Neural progenitor cell (in vitro differentiated cells): ENCODE results near the gene PACSIN2. TPM values are rescaled to one million over a fixed set of nuclear protein-coding genes. Genes with fewer than 3 reads are reported as not detected.

Source experiments
- DNase-seq: peaks from one replicate; pipeline ENCODE4 v3.0.0-alpha.2; 2016; ENCODE audit warnings: low spot score
- H2AFZ ChIP-seq: fragments of 200-600 bp; sonication (generic); replicated peaks from 2 replicates; pipeline ENCODE4 v1.6.1; 2016; ENCODE audit warnings: antibody characterized with exemption
- H3F3A ChIP-seq: fragments of 200-600 bp; sonication (generic); 2 replicates; pipeline ENCODE4 v1.6.1; 2016; ENCODE audit warnings: antibody characterized with exemption, low read depth
- H3K27ac ChIP-seq: fragments of 200-600 bp; sonication (generic); 2 replicates; pipeline ENCODE4 v1.5.1; 2016; ENCODE audit warnings: mild to moderate bottlenecking
- H3K27me3 ChIP-seq: fragments of 200-600 bp; sonication (generic); 2 replicates; pipeline ENCODE4 v1.6.1; 2016; ENCODE audit warnings: mild to moderate bottlenecking, moderate library complexity
- H3K36me3 ChIP-seq: fragments of 200-600 bp; sonication (generic); 2 replicates; pipeline ENCODE4 v1.5.1; 2016
- H3K4me1 ChIP-seq: fragments of 200-600 bp; sonication (generic); 2 replicates; pipeline ENCODE4 v1.6.1; 2016; ENCODE audit warnings: mixed run types
- H3K4me2 ChIP-seq: fragments of 200-600 bp; sonication (generic); 2 replicates; pipeline ENCODE4 v1.6.1; 2016
- H3K4me3 ChIP-seq: fragments of 200-600 bp; sonication (generic); 2 replicates; pipeline ENCODE4 v1.5.1; 2016
- H3K79me2 ChIP-seq: fragments of 200-600 bp; sonication (generic); 2 replicates; pipeline ENCODE4 v1.6.1; 2016; ENCODE audit warnings: low read depth
- H3K9ac ChIP-seq: fragments of 200-600 bp; sonication (generic); 2 replicates; pipeline ENCODE4 v1.6.1; 2016
- H3K9me3 ChIP-seq: fragments of 200-600 bp; sonication (generic); 2 replicates; pipeline ENCODE4 v1.5.1; 2016; ENCODE audit warnings: low read depth
- H4K20me1 ChIP-seq: fragments of 200-600 bp; sonication (generic); 2 replicates; pipeline ENCODE4 v1.6.1; 2016; ENCODE audit warnings: low read depth
- H3K27ac Mint-ChIP-seq: 3 replicates; pipeline ENCODE4 v1.8.0; 2021; ENCODE audit warnings: mixed read lengths
- H3K27me3 Mint-ChIP-seq: 2 replicates; pipeline ENCODE4 v1.8.0; 2022; ENCODE audit warnings: low read depth, mild to moderate bottlenecking, inconsistent platforms, moderate library complexity, mixed read lengths; ENCODE audit not compliant: insufficient read depth
- H3K36me3 Mint-ChIP-seq: 3 replicates; pipeline ENCODE4 v1.8.0; 2021; ENCODE audit warnings: mixed read lengths
- H3K4me1 Mint-ChIP-seq: 3 replicates; pipeline ENCODE4 v1.8.0; 2021; ENCODE audit warnings: mixed read lengths
- H3K4me3 Mint-ChIP-seq: 3 replicates; pipeline ENCODE4 v1.8.0; 2021; ENCODE audit warnings: mild to moderate bottlenecking, moderate library complexity, mixed read lengths
- H3K9me3 Mint-ChIP-seq: 3 replicates; pipeline ENCODE4 v1.8.0; 2020; ENCODE audit warnings: mixed read lengths
- CTCF ChIP-seq: fragments of 200-600 bp; sonication (generic); IDR thresholded peaks from 2 replicates; pipeline ENCODE4 v1.5.1; 2017; ENCODE audit warnings: antibody characterized with exemption, mild to moderate bottlenecking
- EZH2 ChIP-seq: fragments of 200-600 bp; sonication (generic); IDR thresholded peaks from 2 replicates; pipeline ENCODE4 v1.6.1; 2017; ENCODE audit warnings: antibody characterized with exemption, mild to moderate bottlenecking, moderate library complexity
- EZH2phosphoT487 ChIP-seq: fragments of 200-600 bp; sonication (generic); IDR thresholded peaks from 2 replicates; pipeline ENCODE4 v1.6.1; 2017; ENCODE audit warnings: antibody characterized with exemption
- total RNA-seq: library from RNA; depleted of rRNA; stranded (reverse); fragments of >200 nt; gene quantifications from 2 replicates; pipeline ENCODE4 v1.2.3, GENCODE V29; 2015; ENCODE audit warnings: low replicate concordance

The PACSIN2 gene
- total RNA-seq, 1 donor from 2014 or later: 38.1 TPM

GRCh38 chr22:43008509-43008908, 6.4 kb downstream of the PACSIN2 start:
- H3K4me1 ChIP-seq: peaks cover 12% of the 10 kb centered on the region
- no peak overlapping the region for H2AFZ ChIP-seq
- H3K4me3 ChIP-seq: no peak overlapping the region
- peaks cover 3% of the 10 kb centered on the region for H3K9me3 Mint-ChIP-seq
- H3K4me1 Mint-ChIP-seq: peaks cover 39% of the 10 kb centered on the region
- no peak for TF ChIP-seq EZH2phosphoT487
- TF ChIP-seq EZH2: no peak
- TF ChIP-seq CTCF: no peak
- H3K27ac Mint-ChIP-seq: no peak overlapping the region
- peaks cover 7% of the 10 kb centered on the region for H3F3A ChIP-seq
- no peak overlapping the region for H3K9ac ChIP-seq
- H3K4me2 ChIP-seq: no peak overlapping the region
- peaks cover 100% of the 10 kb centered on the region for H3K79me2 ChIP-seq
- H3K27ac ChIP-seq: no peak overlapping the region
- H4K20me1 ChIP-seq: peaks cover 86% of the 10 kb centered on the region
- no peak for DNase-seq
- H3K36me3 Mint-ChIP-seq: peaks cover 4% of the 10 kb centered on the region
- no peaks in the 10 kb centered on the region for H3K27me3 ChIP-seq
- H3K9me3 ChIP-seq: no peaks in the 10 kb centered on the region
- no peaks in the 10 kb centered on the region for H3K36me3 ChIP-seq
- no peak overlapping the region for H3K4me3 Mint-ChIP-seq
- no peaks in the 10 kb centered on the region for H3K27me3 Mint-ChIP-seq

DNA sequence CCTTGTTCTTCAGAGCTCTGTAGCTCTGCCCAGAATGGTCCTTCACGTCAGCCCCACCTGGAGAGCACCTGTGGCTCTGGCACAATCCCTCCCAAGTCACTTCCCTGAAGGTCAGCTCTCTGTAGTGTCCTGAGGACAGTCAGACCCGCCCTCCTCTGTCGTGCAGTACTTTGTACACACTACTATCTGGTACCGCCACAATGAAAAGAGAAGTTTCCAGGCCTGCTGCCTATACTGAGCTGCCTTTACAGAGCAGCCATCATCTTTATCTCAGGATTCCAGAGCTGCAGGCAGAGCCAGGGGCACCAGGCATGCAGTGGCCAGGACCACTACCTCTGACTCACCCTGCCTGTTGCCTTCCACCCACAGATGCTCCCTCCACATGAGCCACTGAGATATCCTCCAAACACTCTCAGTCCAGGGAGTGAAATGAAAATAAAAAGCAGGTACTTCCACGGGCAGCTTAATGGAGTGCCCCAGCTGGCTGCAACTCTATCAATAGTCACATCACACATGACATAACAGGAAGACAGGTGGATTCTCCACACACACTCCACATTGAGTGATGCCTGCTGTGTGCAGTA, 7.3 kb downstream of the PACSIN2 start:
- peaks cover 4% of the 10 kb centered on the region for H3K36me3 Mint-ChIP-seq
- H3K4me1 Mint-ChIP-seq: peaks cover 32% of the 10 kb centered on the region
- TF ChIP-seq CTCF: no peak
- peaks cover 10% of the 10 kb centered on the region for H3K4me1 ChIP-seq
- no peak overlapping the region for H3K4me2 ChIP-seq
- H3K79me2 ChIP-seq: peaks cover 100% of the 10 kb centered on the region
- no peaks in the 10 kb centered on the region for H3K36me3 ChIP-seq
- H3K9me3 ChIP-seq: no peaks in the 10 kb centered on the region
- no peak for DNase-seq
- H3K4me3 Mint-ChIP-seq: no peak overlapping the region
- peaks cover 4% of the 10 kb centered on the region for H3K9me3 Mint-ChIP-seq
- H4K20me1 ChIP-seq: peaks cover 81% of the 10 kb centered on the region
- H3F3A ChIP-seq: peaks cover 4% of the 10 kb centered on the region
- no peaks in the 10 kb centered on the region for H3K27me3 Mint-ChIP-seq
- no peak overlapping the region for H3K27ac ChIP-seq
- no peak overlapping the region for H3K9ac ChIP-seq
- no peak overlapping the region for H2AFZ ChIP-seq
- H3K27ac Mint-ChIP-seq: no peak overlapping the region
- H3K27me3 ChIP-seq: no peaks in the 10 kb centered on the region
- no peak overlapping the region for H3K4me3 ChIP-seq

DNA sequence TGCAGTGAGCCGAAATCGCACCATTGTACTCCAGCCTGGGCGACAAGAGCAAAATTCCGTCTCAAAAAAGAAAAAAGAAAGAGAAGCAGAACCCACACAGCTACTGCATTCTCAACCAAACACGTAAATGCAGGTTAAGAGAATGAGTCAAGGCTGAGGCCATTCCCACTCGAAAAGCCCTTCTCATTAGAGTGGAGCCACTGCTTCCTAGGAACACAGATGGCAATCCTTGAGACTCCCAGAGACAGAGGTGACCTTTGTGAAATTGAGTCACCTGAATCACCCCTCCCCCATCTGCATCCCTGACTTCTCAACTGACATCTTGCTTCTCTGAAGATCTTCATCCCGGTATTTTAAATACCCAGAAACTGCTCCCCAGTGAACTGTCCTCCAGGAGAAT, 8.2 kb downstream of the PACSIN2 start:
- H3K4me2 ChIP-seq: no peak overlapping the region
- Mint-ChIP-seq H3K4me1 (peaks cover 40% of the 10 kb centered on the region), H3K36me3 (peaks cover 4% of the 10 kb centered on the region), H3K27me3 (no peaks in the 10 kb centered on the region), H3K9me3 (peaks cover 4% of the 10 kb centered on the region), H3K4me3 (no peak overlapping the region), H3K27ac (no peak overlapping the region)
- no peak overlapping the region for H3K9ac ChIP-seq
- no peak overlapping the region for H3K4me3 ChIP-seq
- H3K9me3 ChIP-seq: no peaks in the 10 kb centered on the region
- H3K27me3 ChIP-seq: no peaks in the 10 kb centered on the region
- H3K4me1 ChIP-seq: peaks cover 19% of the 10 kb centered on the region
- no peaks in the 10 kb centered on the region for H3K36me3 ChIP-seq
- peaks cover 4% of the 10 kb centered on the region for H3F3A ChIP-seq
- H2AFZ ChIP-seq: no peak overlapping the region
- H3K79me2 ChIP-seq: peaks cover 100% of the 10 kb centered on the region
- no peak overlapping the region for H3K27ac ChIP-seq
- H4K20me1 ChIP-seq: peaks cover 82% of the 10 kb centered on the region
- no peak for TF ChIP-seq CTCF
- no peak for TF ChIP-seq EZH2
- no peak for TF ChIP-seq EZH2phosphoT487
- no peak for DNase-seq
